Vagina (tissue), 2 donors: ENCODE data around the gene C10orf120.

Experiments used
- POLR2AphosphoS5 ChIP-seq, 2 donors: sonication (generic); formaldehyde crosslinking; IDR thresholded peaks; one replicate each; pipeline ENCODE4 v1.9.0; 2017; ENCODE audit warnings: antibody characterized with exemption in 2 of 2, mild to moderate bottlenecking in 2 of 2, low read depth in 1 of 2; ENCODE audit not compliant: insufficient read depth in 1 of 2
- TF ChIP-seq, protein P1 (sequence below), 3 experiments: fragments of 450-650 bp in 2 of 3; fragments of 200-600 bp in 1 of 3; sonication (generic) in 1 of 3; IDR thresholded peaks; one replicate each; pipeline ENCODE4 v1.5.1; 2017 to 2019; ENCODE audit warnings: antibody characterized with exemption in 3 of 3, mild to moderate bottlenecking in 2 of 3, moderate library complexity in 2 of 3

DNA sequence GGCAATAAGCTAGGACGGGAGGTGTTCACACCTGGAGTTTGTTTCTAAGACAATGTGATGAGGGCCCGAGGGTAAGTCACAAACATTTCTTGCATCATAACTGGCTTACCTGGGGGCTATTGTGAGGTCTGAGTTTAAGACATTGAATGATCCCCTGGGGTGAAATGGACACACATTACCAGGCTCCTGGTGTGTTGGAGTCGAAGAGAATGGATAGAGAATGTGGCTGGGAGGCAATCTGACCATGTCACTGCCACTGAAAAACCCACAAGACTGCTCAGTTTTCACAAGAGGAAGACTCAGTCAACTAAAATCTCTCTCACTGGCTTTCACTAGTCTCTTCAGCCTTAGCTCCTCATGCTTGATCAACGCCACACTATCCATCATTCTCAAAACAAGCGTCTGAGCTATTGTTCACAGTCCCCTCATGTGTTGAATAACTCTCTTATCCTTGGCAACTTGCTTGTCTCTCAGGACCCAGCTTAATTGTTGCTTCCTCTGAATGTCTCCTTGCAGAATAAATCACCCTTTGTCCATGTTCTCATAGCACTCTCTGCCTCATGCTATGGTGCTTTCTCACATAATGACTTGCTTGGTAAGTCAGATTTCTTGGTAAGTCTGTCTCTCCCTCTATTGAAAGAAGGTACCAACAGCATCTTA, at the start of gene C10orf120:
- TF ChIP-seq, protein P1, sequence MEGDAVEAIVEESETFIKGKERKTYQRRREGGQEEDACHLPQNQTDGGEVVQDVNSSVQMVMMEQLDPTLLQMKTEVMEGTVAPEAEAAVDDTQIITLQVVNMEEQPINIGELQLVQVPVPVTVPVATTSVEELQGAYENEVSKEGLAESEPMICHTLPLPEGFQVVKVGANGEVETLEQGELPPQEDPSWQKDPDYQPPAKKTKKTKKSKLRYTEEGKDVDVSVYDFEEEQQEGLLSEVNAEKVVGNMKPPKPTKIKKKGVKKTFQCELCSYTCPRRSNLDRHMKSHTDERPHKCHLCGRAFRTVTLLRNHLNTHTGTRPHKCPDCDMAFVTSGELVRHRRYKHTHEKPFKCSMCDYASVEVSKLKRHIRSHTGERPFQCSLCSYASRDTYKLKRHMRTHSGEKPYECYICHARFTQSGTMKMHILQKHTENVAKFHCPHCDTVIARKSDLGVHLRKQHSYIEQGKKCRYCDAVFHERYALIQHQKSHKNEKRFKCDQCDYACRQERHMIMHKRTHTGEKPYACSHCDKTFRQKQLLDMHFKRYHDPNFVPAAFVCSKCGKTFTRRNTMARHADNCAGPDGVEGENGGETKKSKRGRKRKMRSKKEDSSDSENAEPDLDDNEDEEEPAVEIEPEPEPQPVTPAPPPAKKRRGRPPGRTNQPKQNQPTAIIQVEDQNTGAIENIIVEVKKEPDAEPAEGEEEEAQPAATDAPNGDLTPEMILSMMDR (IDR thresholded peaks at IDR 0.05), result no peak
- no peak for TF ChIP-seq POLR2AphosphoS5 (IDR thresholded peaks at IDR 0.05; ENCODE audit: insufficient read depth in 1 of 2, low read depth in 1 of 2)
